ENCODE data around the gene ARHGEF4.

DNA sequence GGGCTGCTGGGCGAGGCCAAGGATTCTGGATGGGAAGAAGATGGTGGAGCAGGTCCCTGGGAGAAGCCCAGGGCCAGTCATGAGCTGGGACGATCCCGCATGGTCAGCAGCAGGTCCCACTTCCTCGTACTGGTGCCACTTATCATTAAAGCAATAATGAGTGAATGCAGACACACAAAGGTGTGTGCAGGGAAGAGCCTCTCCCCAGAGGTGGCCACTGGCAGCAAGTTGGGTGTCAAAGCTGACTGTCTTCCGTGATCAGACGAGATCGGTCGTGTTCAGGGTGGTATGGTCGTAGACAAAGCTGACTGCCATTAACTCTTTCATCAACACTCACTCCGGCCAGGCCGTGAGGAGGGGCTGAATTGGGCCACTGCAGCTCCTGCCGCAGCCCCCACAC, 10.3 kb upstream of the ARHGEF4 start:
- TF ChIP-seq, protein P1, sequence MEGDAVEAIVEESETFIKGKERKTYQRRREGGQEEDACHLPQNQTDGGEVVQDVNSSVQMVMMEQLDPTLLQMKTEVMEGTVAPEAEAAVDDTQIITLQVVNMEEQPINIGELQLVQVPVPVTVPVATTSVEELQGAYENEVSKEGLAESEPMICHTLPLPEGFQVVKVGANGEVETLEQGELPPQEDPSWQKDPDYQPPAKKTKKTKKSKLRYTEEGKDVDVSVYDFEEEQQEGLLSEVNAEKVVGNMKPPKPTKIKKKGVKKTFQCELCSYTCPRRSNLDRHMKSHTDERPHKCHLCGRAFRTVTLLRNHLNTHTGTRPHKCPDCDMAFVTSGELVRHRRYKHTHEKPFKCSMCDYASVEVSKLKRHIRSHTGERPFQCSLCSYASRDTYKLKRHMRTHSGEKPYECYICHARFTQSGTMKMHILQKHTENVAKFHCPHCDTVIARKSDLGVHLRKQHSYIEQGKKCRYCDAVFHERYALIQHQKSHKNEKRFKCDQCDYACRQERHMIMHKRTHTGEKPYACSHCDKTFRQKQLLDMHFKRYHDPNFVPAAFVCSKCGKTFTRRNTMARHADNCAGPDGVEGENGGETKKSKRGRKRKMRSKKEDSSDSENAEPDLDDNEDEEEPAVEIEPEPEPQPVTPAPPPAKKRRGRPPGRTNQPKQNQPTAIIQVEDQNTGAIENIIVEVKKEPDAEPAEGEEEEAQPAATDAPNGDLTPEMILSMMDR (IDR thresholded peaks at IDR 0.05), result no peak
- TF ChIP-seq POLR2A (IDR thresholded peaks at IDR 0.05) (no peak), POLR2AphosphoS5 (IDR thresholded peaks at IDR 0.05) (no peak)

Data from suprapubic skin (tissue), 4 donors.